KMS-11 (cell line): Measurements from ENCODE around the gene DPEP1.

Experiments
- H2AFZ ChIP-seq: fragments of 200-600 bp; sonication (generic); 2 replicates; pipeline ENCODE4 v1.6.1; 2016; ENCODE audit warnings: antibody characterized with exemption, mixed run types, low read depth
- H3K27ac ChIP-seq: fragments of 200-600 bp; sonication (generic); 2 replicates; pipeline ENCODE4 v1.6.1; 2016; ENCODE audit warnings: mild to moderate bottlenecking, mixed run types
- H3K27me3 ChIP-seq: fragments of 200-600 bp; sonication (generic); 2 replicates; pipeline ENCODE4 v1.6.1; 2017; ENCODE audit warnings: mild to moderate bottlenecking, low read depth, mixed run types, moderate library complexity; ENCODE audit not compliant: insufficient read depth
- H3K36me3 ChIP-seq: fragments of 200-600 bp; sonication (generic); 2 replicates; pipeline ENCODE4 v1.6.1; 2017; ENCODE audit warnings: mild to moderate bottlenecking, mixed run types; ENCODE audit not compliant: insufficient read depth
- H3K4me1 ChIP-seq: fragments of 200-600 bp; sonication (generic); 2 replicates; pipeline ENCODE4 v1.6.1; 2016; ENCODE audit warnings: mild to moderate bottlenecking, low read depth, mixed run types; ENCODE audit not compliant: poor library complexity, severe bottlenecking
- H3K4me2 ChIP-seq: fragments of 200-600 bp; sonication (generic); 2 replicates; pipeline ENCODE4 v1.7.0; 2016; ENCODE audit warnings: mild to moderate bottlenecking, mixed run types
- H3K4me3 ChIP-seq: fragments of 200-600 bp; sonication (generic); IDR thresholded peaks from 2 replicates; pipeline ENCODE4 v1.6.1; 2017; ENCODE audit warnings: low read depth, low read length, mixed read lengths; ENCODE audit not compliant: insufficient read depth
- H3K79me2 ChIP-seq: fragments of 200-600 bp; sonication (generic); 2 replicates; pipeline ENCODE4 v1.6.1; 2016; ENCODE audit warnings: low read depth, mixed run types; ENCODE audit not compliant: insufficient read depth
- H3K9ac ChIP-seq: fragments of 200-600 bp; sonication (generic); 2 replicates; pipeline ENCODE4 v1.6.1; 2016; ENCODE audit warnings: mild to moderate bottlenecking, mixed run types
- H4K20me1 ChIP-seq: fragments of 200-600 bp; sonication (generic); 2 replicates; pipeline ENCODE4 v1.6.1; 2016; ENCODE audit warnings: mild to moderate bottlenecking, mixed run types; ENCODE audit not compliant: insufficient read depth
- CTCF ChIP-seq: fragments of 200-600 bp; sonication (generic); conservative IDR thresholded peaks from 2 replicates; pipeline ENCODE4 v1.6.1; 2017; ENCODE audit warnings: low read depth, mild to moderate bottlenecking, antibody characterized with exemption, low read length, moderate library complexity, mixed read lengths

Gene DPEP1

GRCh38 chr16:89589241-89589926 is 24.1 kb upstream of the DPEP1 start:
- H3K27me3 ChIP-seq: no peaks in the 10 kb centered on the region
- H3K4me1 ChIP-seq: no peaks in the 10 kb centered on the region
- no peak overlapping the region for H3K4me2 ChIP-seq
- no peak overlapping the region for H3K9ac ChIP-seq
- H3K36me3 ChIP-seq: no peaks in the 10 kb centered on the region
- no peak for TF ChIP-seq CTCF
- no peaks in the 10 kb centered on the region for H4K20me1 ChIP-seq
- H3K4me3 ChIP-seq: no peak overlapping the region
- no peak overlapping the region for H3K27ac ChIP-seq
- no peak overlapping the region for H2AFZ ChIP-seq
- no peaks in the 10 kb centered on the region for H3K79me2 ChIP-seq

GRCh38 chr16:89593841-89594240 is 19.6 kb upstream of the DPEP1 start:
- Histone ChIP-seq H3K4me2 (no peak overlapping the region), H3K9ac (no peak overlapping the region), H3K27ac (no peak overlapping the region), H3K27me3 (no peaks in the 10 kb centered on the region), H3K36me3 (no peaks in the 10 kb centered on the region), H3K4me3 (no peak overlapping the region), H3K4me1 (peaks cover 3% of the 10 kb centered on the region), H2AFZ (no peak overlapping the region), H3K79me2 (no peaks in the 10 kb centered on the region), H4K20me1 (no peaks in the 10 kb centered on the region)
- no peak for TF ChIP-seq CTCF

GRCh38 chr16:89595330-89596060 is 17.9 kb upstream of the DPEP1 start:
- Histone ChIP-seq H3K9ac (no peak overlapping the region), H3K27ac (no peak overlapping the region), H3K36me3 (no peaks in the 10 kb centered on the region), H4K20me1 (no peaks in the 10 kb centered on the region), H2AFZ (no peak overlapping the region), H3K4me3 (no peak overlapping the region), H3K79me2 (no peaks in the 10 kb centered on the region), H3K4me2 (no peak overlapping the region), H3K27me3 (no peaks in the 10 kb centered on the region), H3K4me1 (peaks cover 7% of the 10 kb centered on the region)
- no peak for TF ChIP-seq CTCF

GRCh38 chr16:89596061-89596689 is 17.3 kb upstream of the DPEP1 start:
- H3K27ac ChIP-seq: no peak overlapping the region
- no peak overlapping the region for H3K9ac ChIP-seq
- no peak overlapping the region for H2AFZ ChIP-seq
- no peak overlapping the region for H3K4me3 ChIP-seq
- no peak for TF ChIP-seq CTCF
- H3K79me2 ChIP-seq: no peaks in the 10 kb centered on the region
- H3K4me1 ChIP-seq: peaks cover 7% of the 10 kb centered on the region
- H3K4me2 ChIP-seq: no peak overlapping the region
- H3K36me3 ChIP-seq: no peaks in the 10 kb centered on the region
- H4K20me1 ChIP-seq: no peaks in the 10 kb centered on the region
- no peaks in the 10 kb centered on the region for H3K27me3 ChIP-seq
